ENCODE results near the gene EIF4G3. TPM values are rescaled to one million over a fixed set of nuclear protein-coding genes. Genes with fewer than 3 reads are reported as not detected.
A peak's percentile ranks its signal among the peaks of the same experiment; 100 is the strongest.

The EIF4G3 gene
- total and polyA plus RNA-seq, 9 of the 15 experiments (the other 6 are each of a cell fraction or from before 2014, with no cell fraction given), result 6.7 to 40.5 (median 32.1) TPM

DNA sequence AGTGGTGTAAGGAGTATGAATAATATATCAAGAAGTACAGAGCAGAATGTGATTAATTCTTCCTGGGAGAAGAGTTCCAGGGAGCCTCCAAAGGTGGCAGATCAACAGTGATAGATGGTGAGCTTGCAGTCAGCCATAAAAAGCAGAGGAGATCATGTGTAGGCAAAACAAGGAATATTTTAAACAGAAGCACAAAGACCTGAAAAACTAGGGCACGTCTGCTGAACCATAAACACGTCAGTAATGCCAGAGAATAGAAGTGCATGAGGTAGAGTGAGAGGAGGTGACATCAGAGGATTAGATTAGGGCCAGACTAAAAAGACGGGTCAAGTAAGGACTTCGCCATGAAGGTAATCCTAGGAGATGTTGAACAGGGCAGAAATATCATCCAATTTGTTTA is 151.8 kb downstream of the EIF4G3 start (continued):
- TF ChIP-seq, protein P1, sequence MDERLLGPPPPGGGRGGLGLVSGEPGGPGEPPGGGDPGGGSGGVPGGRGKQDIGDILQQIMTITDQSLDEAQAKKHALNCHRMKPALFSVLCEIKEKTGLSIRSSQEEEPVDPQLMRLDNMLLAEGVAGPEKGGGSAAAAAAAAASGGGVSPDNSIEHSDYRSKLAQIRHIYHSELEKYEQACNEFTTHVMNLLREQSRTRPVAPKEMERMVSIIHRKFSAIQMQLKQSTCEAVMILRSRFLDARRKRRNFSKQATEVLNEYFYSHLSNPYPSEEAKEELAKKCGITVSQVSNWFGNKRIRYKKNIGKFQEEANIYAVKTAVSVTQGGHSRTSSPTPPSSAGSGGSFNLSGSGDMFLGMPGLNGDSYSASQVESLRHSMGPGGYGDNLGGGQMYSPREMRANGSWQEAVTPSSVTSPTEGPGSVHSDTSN (CRISPR knock-in tag; IDR thresholded peaks at IDR 0.05; ENCODE audit: low read depth), result no peak
- TF ChIP-seq, protein P1 (tag; conservative IDR thresholded peaks at IDR 0.05; ENCODE audit: low read depth), result peak; percentile 51; the same call in 1 of the 2 replicates
- no peak for TF ChIP-seq XRCC5 (IDR thresholded peaks at IDR 0.05; ENCODE audit: low read depth, low read length)
- TF ChIP-seq, protein P2, sequence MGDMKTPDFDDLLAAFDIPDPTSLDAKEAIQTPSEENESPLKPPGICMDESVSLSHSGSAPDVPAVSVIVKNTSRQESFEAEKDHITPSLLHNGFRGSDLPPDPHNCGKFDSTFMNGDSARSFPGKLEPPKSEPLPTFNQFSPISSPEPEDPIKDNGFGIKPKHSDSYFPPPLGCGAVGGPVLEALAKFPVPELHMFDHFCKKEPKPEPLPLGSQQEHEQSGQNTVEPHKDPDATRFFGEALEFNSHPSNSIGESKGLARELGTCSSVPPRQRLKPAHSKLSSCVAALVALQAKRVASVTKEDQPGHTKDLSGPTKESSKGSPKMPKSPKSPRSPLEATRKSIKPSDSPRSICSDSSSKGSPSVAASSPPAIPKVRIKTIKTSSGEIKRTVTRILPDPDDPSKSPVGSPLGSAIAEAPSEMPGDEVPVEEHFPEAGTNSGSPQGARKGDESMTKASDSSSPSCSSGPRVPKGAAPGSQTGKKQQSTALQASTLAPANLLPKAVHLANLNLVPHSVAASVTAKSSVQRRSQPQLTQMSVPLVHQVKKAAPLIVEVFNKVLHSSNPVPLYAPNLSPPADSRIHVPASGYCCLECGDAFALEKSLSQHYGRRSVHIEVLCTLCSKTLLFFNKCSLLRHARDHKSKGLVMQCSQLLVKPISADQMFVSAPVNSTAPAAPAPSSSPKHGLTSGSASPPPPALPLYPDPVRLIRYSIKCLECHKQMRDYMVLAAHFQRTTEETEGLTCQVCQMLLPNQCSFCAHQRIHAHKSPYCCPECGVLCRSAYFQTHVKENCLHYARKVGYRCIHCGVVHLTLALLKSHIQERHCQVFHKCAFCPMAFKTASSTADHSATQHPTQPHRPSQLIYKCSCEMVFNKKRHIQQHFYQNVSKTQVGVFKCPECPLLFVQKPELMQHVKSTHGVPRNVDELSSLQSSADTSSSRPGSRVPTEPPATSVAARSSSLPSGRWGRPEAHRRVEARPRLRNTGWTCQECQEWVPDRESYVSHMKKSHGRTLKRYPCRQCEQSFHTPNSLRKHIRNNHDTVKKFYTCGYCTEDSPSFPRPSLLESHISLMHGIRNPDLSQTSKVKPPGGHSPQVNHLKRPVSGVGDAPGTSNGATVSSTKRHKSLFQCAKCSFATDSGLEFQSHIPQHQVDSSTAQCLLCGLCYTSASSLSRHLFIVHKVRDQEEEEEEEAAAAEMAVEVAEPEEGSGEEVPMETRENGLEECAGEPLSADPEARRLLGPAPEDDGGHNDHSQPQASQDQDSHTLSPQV (IDR thresholded peaks at IDR 0.05), result 0 out of 2 replicates have a peak, but pooled peaks have one; percentile 43

Measured in K562 (cell line).